ENCODE results near the gene GPRC5D. TPM values are rescaled to one million over a fixed set of nuclear protein-coding genes. Genes with fewer than 3 reads are reported as not detected.

The GPRC5D gene
- total RNA-seq, 1 donor from 2014 or later = not detected

- no peak for DNase-seq (ENCODE audit: low read depth in 2 of 2)
Observed at GRCh38 chr12:12908711-12909110, 43.3 kb downstream of the GPRC5D start.

GRCh38 chr12:12908252-12908651, 43.7 kb downstream of the GPRC5D start:
- DNase-seq (ENCODE audit: low read depth in 2 of 2) = no peak

GRCh38 chr12:12907552-12907951, 44.4 kb downstream of the GPRC5D start:
- DNase-seq (ENCODE audit: low read depth in 2 of 2) = no peak

GRCh38 chr12:12903642-12904609, 48.0 kb downstream of the GPRC5D start:
- peak in 1 of 2 donors; percentile 32 for DNase-seq (ENCODE audit: low read depth in 2 of 2)

GRCh38 chr12:12902036-12902435, 49.9 kb downstream of the GPRC5D start:
- peak in 1 of 2 donors; percentile 45 for DNase-seq (ENCODE audit: low read depth in 2 of 2)

- DNase-seq (ENCODE audit: low read depth in 2 of 2) = peak in 1 of 2 donors; percentile 92
Observed at GRCh38 chr12:12901158-12901791, 50.7 kb downstream of the GPRC5D start.

GRCh38 chr12:12900786-12901157, 51.2 kb downstream of the GPRC5D start:
- DNase-seq (ENCODE audit: low read depth in 2 of 2) = no peak

- peak; percentile 50 to 93 for DNase-seq (ENCODE audit: low read depth in 2 of 2)
Observed at GRCh38 chr12:12899530-12900380, 52.2 kb downstream of the GPRC5D start.

- DNase-seq (ENCODE audit: low read depth in 2 of 2) = no peak
Observed at GRCh38 chr12:12898911-12899511, 53.0 kb downstream of the GPRC5D start.

- DNase-seq (ENCODE audit: low read depth in 2 of 2) = no peak
Observed at GRCh38 chr12:12898136-12898717, 53.7 kb downstream of the GPRC5D start.

- DNase-seq (ENCODE audit: low read depth in 2 of 2) = no peak
Observed at GRCh38 chr12:12897302-12897701, 54.7 kb downstream of the GPRC5D start.

GRCh38 chr12:12896260-12896659, 55.7 kb downstream of the GPRC5D start:
- DNase-seq (ENCODE audit: low read depth in 2 of 2) = no peak

GRCh38 chr12:12893438-12893837, 58.5 kb downstream of the GPRC5D start:
- no peak for DNase-seq (ENCODE audit: low read depth in 2 of 2)

GRCh38 chr12:12892681-12893141, 59.3 kb downstream of the GPRC5D start:
- no peak for DNase-seq (ENCODE audit: low read depth in 2 of 2)

- DNase-seq (ENCODE audit: low read depth in 2 of 2) = no peak
Observed at GRCh38 chr12:12891881-12892355, 60.1 kb downstream of the GPRC5D start.

GRCh38 chr12:12891080-12891880, 60.7 kb downstream of the GPRC5D start, which contains the start of gene GPRC5A:
Gene GPRC5A (plus strand): TSS chr12:12891562. CDS start chr12:12908250, 16,688 bp downstream.
- DNase-seq (ENCODE audit: low read depth in 2 of 2) = peak; percentile 67 to 92
